Measurements from ENCODE around the gene TNFRSF4. TPM values are rescaled to one million over a fixed set of nuclear protein-coding genes. Genes with fewer than 3 reads are reported as not detected.

The TNFRSF4 gene
- total RNA-seq, 1 donor from 2014 or later, result 0.19 TPM

GRCh38 chr1:1225238-1225845, 11.4 kb upstream of the TNFRSF4 start:
- H3K4me3 Mint-ChIP-seq, result no peak overlapping the region
- TF ChIP-seq, protein P1, sequence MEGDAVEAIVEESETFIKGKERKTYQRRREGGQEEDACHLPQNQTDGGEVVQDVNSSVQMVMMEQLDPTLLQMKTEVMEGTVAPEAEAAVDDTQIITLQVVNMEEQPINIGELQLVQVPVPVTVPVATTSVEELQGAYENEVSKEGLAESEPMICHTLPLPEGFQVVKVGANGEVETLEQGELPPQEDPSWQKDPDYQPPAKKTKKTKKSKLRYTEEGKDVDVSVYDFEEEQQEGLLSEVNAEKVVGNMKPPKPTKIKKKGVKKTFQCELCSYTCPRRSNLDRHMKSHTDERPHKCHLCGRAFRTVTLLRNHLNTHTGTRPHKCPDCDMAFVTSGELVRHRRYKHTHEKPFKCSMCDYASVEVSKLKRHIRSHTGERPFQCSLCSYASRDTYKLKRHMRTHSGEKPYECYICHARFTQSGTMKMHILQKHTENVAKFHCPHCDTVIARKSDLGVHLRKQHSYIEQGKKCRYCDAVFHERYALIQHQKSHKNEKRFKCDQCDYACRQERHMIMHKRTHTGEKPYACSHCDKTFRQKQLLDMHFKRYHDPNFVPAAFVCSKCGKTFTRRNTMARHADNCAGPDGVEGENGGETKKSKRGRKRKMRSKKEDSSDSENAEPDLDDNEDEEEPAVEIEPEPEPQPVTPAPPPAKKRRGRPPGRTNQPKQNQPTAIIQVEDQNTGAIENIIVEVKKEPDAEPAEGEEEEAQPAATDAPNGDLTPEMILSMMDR (conservative IDR thresholded peaks at IDR 0.05), result no peak
- no peaks in the 10 kb centered on the region for H3K9me3 Mint-ChIP-seq
- H3K36me3 Mint-ChIP-seq (ENCODE audit: low read depth), result peaks cover 14% of the 10 kb centered on the region
- no peak for DNase-seq (ENCODE audit: low read depth, low spot score)
- no peak overlapping the region for H3K27ac Mint-ChIP-seq (ENCODE audit: unreplicated experiment)
- H3K27me3 Mint-ChIP-seq (ENCODE audit: low read depth), result no peaks in the 10 kb centered on the region
- H3K4me1 Mint-ChIP-seq, result peaks cover 6% of the 10 kb centered on the region

- no peaks in the 10 kb centered on the region for H3K9me3 Mint-ChIP-seq
- H3K36me3 Mint-ChIP-seq (ENCODE audit: low read depth), result peaks cover 9% of the 10 kb centered on the region
- H3K27ac Mint-ChIP-seq (ENCODE audit: unreplicated experiment), result no peak overlapping the region
Measured at GRCh38 chr1:1223891-1224290, 9.9 kb upstream of the TNFRSF4 start.

GRCh38 chr1:1223321-1223720, 9.4 kb upstream of the TNFRSF4 start:
- TF ChIP-seq, protein P1 (conservative IDR thresholded peaks at IDR 0.05), result no peak
- DNase-seq (ENCODE audit: low read depth, low spot score), result no peak
- Mint-ChIP-seq H3K9me3 (no peaks in the 10 kb centered on the region), H3K4me3 (no peak overlapping the region), H3K27ac (ENCODE audit: unreplicated experiment) (no peak overlapping the region), H3K36me3 (ENCODE audit: low read depth) (peaks cover 9% of the 10 kb centered on the region), H3K27me3 (ENCODE audit: low read depth) (no peaks in the 10 kb centered on the region), H3K4me1 (no peaks in the 10 kb centered on the region)

More at GRCh38 chr1:1223891-1224290, 9.9 kb upstream of the TNFRSF4 start:
- Mint-ChIP-seq H3K4me1 (no peaks in the 10 kb centered on the region), H3K4me3 (no peak overlapping the region), H3K27me3 (ENCODE audit: low read depth) (no peaks in the 10 kb centered on the region)
- TF ChIP-seq, protein P1 (conservative IDR thresholded peaks at IDR 0.05), result no peak
- no peak for DNase-seq (ENCODE audit: low read depth, low spot score)

GRCh38 chr1:1222575-1223225, 8.7 kb upstream of the TNFRSF4 start:
- TF ChIP-seq, protein P1 (conservative IDR thresholded peaks at IDR 0.05), result no peak
- no peaks in the 10 kb centered on the region for H3K27me3 Mint-ChIP-seq (ENCODE audit: low read depth)
- H3K36me3 Mint-ChIP-seq (ENCODE audit: low read depth), result peaks cover 9% of the 10 kb centered on the region
- no peak overlapping the region for H3K27ac Mint-ChIP-seq (ENCODE audit: unreplicated experiment)
- no peaks in the 10 kb centered on the region for H3K9me3 Mint-ChIP-seq
- no peak overlapping the region for H3K4me3 Mint-ChIP-seq
- no peak for DNase-seq (ENCODE audit: low read depth, low spot score)
- no peaks in the 10 kb centered on the region for H3K4me1 Mint-ChIP-seq

DNA sequence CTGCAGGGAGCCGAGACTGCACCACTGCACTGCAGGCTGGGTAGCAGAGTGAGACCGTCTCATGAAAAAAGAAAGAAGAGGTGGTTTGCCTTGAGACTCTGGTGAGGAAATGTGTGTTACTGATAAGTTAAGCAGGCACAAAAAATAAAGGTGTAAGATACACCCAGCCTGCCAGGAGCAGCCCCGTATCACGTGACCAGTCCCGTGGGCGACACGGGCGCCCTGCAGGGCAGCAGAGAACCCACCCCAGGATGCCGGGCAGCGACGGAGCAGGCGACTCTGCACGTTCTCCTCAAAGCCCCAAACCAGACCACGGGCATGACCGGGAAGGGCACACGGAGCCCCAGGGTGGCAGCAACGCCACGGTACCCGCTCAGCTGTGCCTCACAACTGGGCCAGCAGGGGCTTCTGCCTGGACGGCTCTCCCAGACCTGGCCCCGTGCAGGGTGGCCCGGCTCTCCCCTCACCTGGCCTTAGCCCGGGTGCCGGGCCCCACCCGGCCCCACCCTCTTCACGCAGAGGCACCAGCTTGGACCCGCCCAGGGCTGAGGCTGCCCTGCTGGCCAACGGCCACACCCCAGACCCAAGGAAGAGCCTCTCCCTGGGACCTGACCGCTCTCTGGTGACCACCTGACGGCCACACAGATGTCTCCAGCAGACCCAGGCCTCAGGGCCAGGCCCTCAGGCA, 8.1 kb upstream of the TNFRSF4 start:
- Mint-ChIP-seq H3K4me3 (no peak overlapping the region), H3K36me3 (ENCODE audit: low read depth) (peaks cover 9% of the 10 kb centered on the region), H3K27ac (ENCODE audit: unreplicated experiment) (no peak overlapping the region), H3K27me3 (ENCODE audit: low read depth) (no peaks in the 10 kb centered on the region), H3K9me3 (no peaks in the 10 kb centered on the region), H3K4me1 (no peaks in the 10 kb centered on the region)
- DNase-seq (ENCODE audit: low read depth, low spot score), result no peak
- TF ChIP-seq, protein P1 (conservative IDR thresholded peaks at IDR 0.05), result no peak
